OCI-LY3 (cell line): ENCODE data around the gene CDH4.

Source experiments
- EZH2phosphoT487 ChIP-seq: fragments of 200-600 bp; shearing (Covaris generic); IDR thresholded peaks from 2 replicates; pipeline ENCODE4 v1.6.1; 2018; ENCODE audit warnings: antibody characterized with exemption, mixed run types, low read depth
- TF ChIP-seq, protein P1 (sequence below): fragments of 200-600, 300-600 bp; sonication (generic); IDR thresholded peaks from 2 replicates; pipeline ENCODE4 v1.5.1; 2014; ENCODE audit warnings: antibody characterized with exemption, low read length, low read depth

- TF ChIP-seq, protein P1, sequence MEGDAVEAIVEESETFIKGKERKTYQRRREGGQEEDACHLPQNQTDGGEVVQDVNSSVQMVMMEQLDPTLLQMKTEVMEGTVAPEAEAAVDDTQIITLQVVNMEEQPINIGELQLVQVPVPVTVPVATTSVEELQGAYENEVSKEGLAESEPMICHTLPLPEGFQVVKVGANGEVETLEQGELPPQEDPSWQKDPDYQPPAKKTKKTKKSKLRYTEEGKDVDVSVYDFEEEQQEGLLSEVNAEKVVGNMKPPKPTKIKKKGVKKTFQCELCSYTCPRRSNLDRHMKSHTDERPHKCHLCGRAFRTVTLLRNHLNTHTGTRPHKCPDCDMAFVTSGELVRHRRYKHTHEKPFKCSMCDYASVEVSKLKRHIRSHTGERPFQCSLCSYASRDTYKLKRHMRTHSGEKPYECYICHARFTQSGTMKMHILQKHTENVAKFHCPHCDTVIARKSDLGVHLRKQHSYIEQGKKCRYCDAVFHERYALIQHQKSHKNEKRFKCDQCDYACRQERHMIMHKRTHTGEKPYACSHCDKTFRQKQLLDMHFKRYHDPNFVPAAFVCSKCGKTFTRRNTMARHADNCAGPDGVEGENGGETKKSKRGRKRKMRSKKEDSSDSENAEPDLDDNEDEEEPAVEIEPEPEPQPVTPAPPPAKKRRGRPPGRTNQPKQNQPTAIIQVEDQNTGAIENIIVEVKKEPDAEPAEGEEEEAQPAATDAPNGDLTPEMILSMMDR = no peak
- no peak for TF ChIP-seq EZH2phosphoT487
Measured at GRCh38 chr20:61731363-61732181, 479.5 kb downstream of the CDH4 start.
